ENCODE results near the gene CALML4.

Gene CALML4

DNA sequence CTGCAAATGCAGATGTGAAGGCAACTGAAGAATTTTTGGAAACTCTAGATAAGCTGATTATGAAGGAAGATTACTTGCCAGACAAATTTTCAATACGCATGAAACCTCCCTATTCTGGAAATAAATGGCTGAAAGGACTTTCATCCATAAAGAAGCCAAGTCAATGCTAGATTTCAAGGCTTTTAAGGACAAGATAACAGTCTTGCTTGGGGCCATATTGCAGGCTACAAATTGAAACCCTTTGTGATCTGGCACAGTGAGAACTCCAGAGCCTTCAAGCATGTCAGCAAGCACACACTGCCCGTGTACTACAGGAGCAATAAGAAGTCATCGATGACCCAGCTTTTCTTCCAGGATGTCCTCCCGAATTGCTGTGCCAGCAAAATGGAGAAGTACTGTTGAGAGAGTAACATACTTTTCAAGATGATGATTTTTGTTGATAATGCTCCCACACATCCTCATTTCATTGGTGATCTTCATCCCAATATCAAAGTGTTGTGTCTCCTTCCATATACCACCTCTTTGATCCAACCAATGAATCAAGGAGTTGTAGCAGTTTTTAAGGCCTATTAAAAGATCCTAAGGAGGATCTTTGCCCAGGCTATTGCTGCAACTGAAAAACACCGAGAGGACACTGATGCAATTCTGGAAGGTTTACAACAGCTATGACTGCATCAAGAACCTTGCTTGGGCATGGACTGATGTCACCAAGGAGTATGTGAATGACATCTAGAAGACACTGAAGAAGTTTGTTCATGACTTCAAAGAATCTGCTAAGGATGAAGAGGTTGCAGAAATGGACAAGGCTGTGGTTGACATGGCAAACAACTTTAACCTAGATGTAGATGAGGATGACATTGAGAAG, 20.3 kb downstream of the CALML4 start:
- DNase-seq (ENCODE audit: extremely low spot score): no peak
- ChIA-PET CTCF (interaction anchor here (0.6 kb wide), 1 partner anchor 30 kb away, joined by 3 read pairs; no protein-coding TSS in a partner anchor), POLR2A (no interaction called here)
- TF ChIP-seq SP1 (IDR thresholded peaks at IDR 0.05): no peak
- TF ChIP-seq, protein P1, sequence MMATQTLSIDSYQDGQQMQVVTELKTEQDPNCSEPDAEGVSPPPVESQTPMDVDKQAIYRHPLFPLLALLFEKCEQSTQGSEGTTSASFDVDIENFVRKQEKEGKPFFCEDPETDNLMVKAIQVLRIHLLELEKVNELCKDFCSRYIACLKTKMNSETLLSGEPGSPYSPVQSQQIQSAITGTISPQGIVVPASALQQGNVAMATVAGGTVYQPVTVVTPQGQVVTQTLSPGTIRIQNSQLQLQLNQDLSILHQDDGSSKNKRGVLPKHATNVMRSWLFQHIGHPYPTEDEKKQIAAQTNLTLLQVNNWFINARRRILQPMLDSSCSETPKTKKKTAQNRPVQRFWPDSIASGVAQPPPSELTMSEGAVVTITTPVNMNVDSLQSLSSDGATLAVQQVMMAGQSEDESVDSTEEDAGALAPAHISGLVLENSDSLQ (IDR thresholded peaks at IDR 0.05): no peak
- TF ChIP-seq NFRKB (IDR thresholded peaks at IDR 0.05): no peak
- TF ChIP-seq FOXK2 (IDR thresholded peaks at IDR 0.05): no peak
- no peak for TF ChIP-seq HDGF (IDR thresholded peaks at IDR 0.05; ENCODE audit: borderline replicate concordance)
- TF ChIP-seq CTBP1 (IDR thresholded peaks at IDR 0.05; ENCODE audit: borderline replicate concordance): no peak
- no peak for TF ChIP-seq FOXM1 (IDR thresholded peaks at IDR 0.05; ENCODE audit: borderline replicate concordance)
- no peak for TF ChIP-seq TARDBP (IDR thresholded peaks at IDR 0.05)
- TF ChIP-seq L3MBTL2 (conservative IDR thresholded peaks at IDR 0.05): no peak
- TF ChIP-seq ARNT (IDR thresholded peaks at IDR 0.05): no peak
- TF ChIP-seq ELF4 (IDR thresholded peaks at IDR 0.05): no peak
- TF ChIP-seq ZNF384 (IDR thresholded peaks at IDR 0.05): no peak
- TF ChIP-seq FOXA1 (IDR thresholded peaks at IDR 0.05): no peak
- no peak for TF ChIP-seq LEF1 (IDR thresholded peaks at IDR 0.05; ENCODE audit: borderline replicate concordance)
- no peak for TF ChIP-seq SUZ12 (IDR thresholded peaks at IDR 0.05)
- TF ChIP-seq BHLHE40 (IDR thresholded peaks at IDR 0.05; ENCODE audit: borderline replicate concordance): no peak

DNA sequence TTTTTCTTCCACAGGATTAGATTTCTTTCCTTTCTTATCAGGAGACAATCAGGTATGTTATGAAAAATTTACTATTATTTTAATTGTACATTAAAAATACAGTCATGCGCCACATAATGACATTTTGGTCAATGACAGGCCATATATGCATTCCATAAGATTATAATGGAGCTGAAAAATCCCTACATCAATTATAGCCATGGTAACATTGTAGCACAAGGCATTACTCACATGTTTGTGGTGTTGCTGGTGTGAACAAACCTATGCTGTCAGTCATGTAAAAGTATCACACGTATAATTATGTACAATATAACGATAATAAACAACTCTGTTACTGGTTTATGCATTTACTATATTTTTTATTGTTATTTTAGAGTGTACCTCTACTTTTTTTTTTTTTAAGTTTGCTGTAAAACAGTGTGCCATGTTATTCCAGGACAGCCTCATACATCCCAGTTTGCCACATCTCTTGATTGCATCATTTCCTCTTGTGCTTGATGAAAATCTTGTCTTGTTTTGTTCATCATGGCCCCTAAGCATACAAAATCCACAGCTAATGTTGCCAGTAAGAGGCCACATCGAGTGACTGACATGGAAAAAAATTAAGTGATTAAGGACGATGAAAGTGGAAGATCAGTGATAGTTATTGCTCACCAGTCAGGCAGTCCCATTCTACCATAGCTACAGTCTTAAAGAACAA, 21.4 kb downstream of the CALML4 start:
- TF ChIP-seq NFRKB (IDR thresholded peaks at IDR 0.05) (no peak), SP1 (IDR thresholded peaks at IDR 0.05) (no peak), FOXM1 (IDR thresholded peaks at IDR 0.05; ENCODE audit: borderline replicate concordance) (no peak), HDGF (IDR thresholded peaks at IDR 0.05; ENCODE audit: borderline replicate concordance) (no peak), ZNF384 (IDR thresholded peaks at IDR 0.05) (no peak), FOXA1 (IDR thresholded peaks at IDR 0.05) (no peak), FOXK2 (IDR thresholded peaks at IDR 0.05) (no peak), ELF4 (IDR thresholded peaks at IDR 0.05) (no peak), L3MBTL2 (conservative IDR thresholded peaks at IDR 0.05) (no peak), ARNT (IDR thresholded peaks at IDR 0.05) (no peak), TARDBP (IDR thresholded peaks at IDR 0.05) (no peak), BHLHE40 (IDR thresholded peaks at IDR 0.05; ENCODE audit: borderline replicate concordance) (no peak), CTBP1 (IDR thresholded peaks at IDR 0.05; ENCODE audit: borderline replicate concordance) (no peak), SUZ12 (IDR thresholded peaks at IDR 0.05) (no peak), LEF1 (IDR thresholded peaks at IDR 0.05; ENCODE audit: borderline replicate concordance) (no peak)
- TF ChIP-seq, protein P1 (IDR thresholded peaks at IDR 0.05): no peak
- POLR2A ChIA-PET: no interaction called here
- no peak for DNase-seq (ENCODE audit: extremely low spot score)
- CTCF ChIA-PET: no interaction called here

DNA sequence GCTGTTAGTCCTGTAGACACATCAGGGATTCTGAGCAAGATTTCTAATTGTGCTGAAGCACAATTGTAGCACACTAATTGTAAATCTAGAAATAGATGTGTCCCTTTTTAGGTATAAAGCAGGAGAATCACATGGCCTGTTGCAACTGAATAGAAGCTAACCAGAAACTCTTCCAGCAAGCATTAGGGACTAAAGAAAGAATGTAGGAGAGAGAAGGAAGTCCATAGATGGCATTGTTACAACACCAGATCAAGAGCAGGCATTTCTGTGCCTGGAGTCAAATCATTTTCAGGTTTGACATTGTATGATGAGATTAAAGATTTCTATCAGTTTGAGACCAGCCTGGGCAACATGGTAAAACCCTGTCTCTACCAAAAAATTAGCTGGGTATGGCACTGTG, 27.4 kb downstream of the CALML4 start:
- ChIA-PET CTCF (no interaction called here), POLR2A (no interaction called here)
- TF ChIP-seq ZNF384 (IDR thresholded peaks at IDR 0.05): no peak
- TF ChIP-seq SUZ12 (IDR thresholded peaks at IDR 0.05): no peak
- TF ChIP-seq, protein P1 (IDR thresholded peaks at IDR 0.05): no peak
- no peak for TF ChIP-seq FOXK2 (IDR thresholded peaks at IDR 0.05)
- TF ChIP-seq CTBP1 (IDR thresholded peaks at IDR 0.05; ENCODE audit: borderline replicate concordance): no peak
- no peak for TF ChIP-seq LEF1 (IDR thresholded peaks at IDR 0.05; ENCODE audit: borderline replicate concordance)
- no peak for TF ChIP-seq ELF4 (IDR thresholded peaks at IDR 0.05)
- TF ChIP-seq ARNT (IDR thresholded peaks at IDR 0.05): no peak
- TF ChIP-seq FOXM1 (IDR thresholded peaks at IDR 0.05; ENCODE audit: borderline replicate concordance): no peak
- no peak for TF ChIP-seq L3MBTL2 (conservative IDR thresholded peaks at IDR 0.05)
- DNase-seq (ENCODE audit: extremely low spot score): no peak

DNA sequence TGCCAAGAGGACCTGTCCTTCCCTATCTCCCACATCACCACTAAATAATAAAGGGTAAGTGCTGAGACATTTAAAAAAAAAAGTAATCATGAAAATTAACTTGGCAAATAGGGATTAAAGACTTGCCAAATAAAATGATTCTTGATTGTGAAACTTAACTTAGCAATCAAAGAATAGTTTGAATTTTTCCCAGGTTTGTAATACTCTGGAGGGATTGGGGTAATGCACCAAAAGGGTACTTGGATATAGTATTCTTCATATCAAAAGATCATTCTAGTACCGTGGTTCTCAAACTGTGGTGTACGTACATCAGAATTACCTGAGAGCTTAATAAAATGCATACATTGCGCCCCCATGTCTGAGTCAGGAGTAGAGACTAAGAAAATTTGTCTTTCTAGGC, 28.5 kb downstream of the CALML4 start:
- TF ChIP-seq ELF4 (IDR thresholded peaks at IDR 0.05) (no peak), FOXM1 (IDR thresholded peaks at IDR 0.05; ENCODE audit: borderline replicate concordance) (no peak), ZNF384 (IDR thresholded peaks at IDR 0.05) (no peak), ARNT (IDR thresholded peaks at IDR 0.05) (no peak), LEF1 (IDR thresholded peaks at IDR 0.05; ENCODE audit: borderline replicate concordance) (no peak), CTBP1 (IDR thresholded peaks at IDR 0.05; ENCODE audit: borderline replicate concordance) (no peak), FOXK2 (IDR thresholded peaks at IDR 0.05) (no peak), BHLHE40 (IDR thresholded peaks at IDR 0.05; ENCODE audit: borderline replicate concordance) (no peak), FOXA1 (IDR thresholded peaks at IDR 0.05) (no peak), HDGF (IDR thresholded peaks at IDR 0.05; ENCODE audit: borderline replicate concordance) (no peak), SUZ12 (IDR thresholded peaks at IDR 0.05) (no peak), TARDBP (IDR thresholded peaks at IDR 0.05) (no peak), L3MBTL2 (conservative IDR thresholded peaks at IDR 0.05) (no peak), NFRKB (IDR thresholded peaks at IDR 0.05) (no peak), SP1 (IDR thresholded peaks at IDR 0.05) (no peak)
- TF ChIP-seq, protein P1 (IDR thresholded peaks at IDR 0.05): no peak
- DNase-seq (ENCODE audit: extremely low spot score): no peak
- CTCF ChIA-PET: no interaction called here
- POLR2A ChIA-PET: no interaction called here

Measured in HEK293T (cell line).